ENCODE data around the gene SLC36A1. TPM values are rescaled to one million over a fixed set of nuclear protein-coding genes. Genes with fewer than 3 reads are reported as not detected.

The SLC36A1 gene
- total RNA-seq, 1 experiment from 2014 or later: 15.0 TPM

- no peak overlapping the region for H2BK5ac ChIP-seq (ENCODE audit: insufficient read length, low read length)
- no peak overlapping the region for H2BK120ac ChIP-seq (ENCODE audit: low read depth, low read length, poor library complexity, severe bottlenecking)
- H3K4me2 ChIP-seq (ENCODE audit: insufficient read depth, insufficient read length, low read length): no peak overlapping the region
- H2BK15ac ChIP-seq (ENCODE audit: low read depth, low read length): no peak overlapping the region
- H3K56ac ChIP-seq (ENCODE audit: insufficient read length, low read depth, low read length): no peak overlapping the region
- no peaks in the 10 kb centered on the region for H3K27me3 ChIP-seq (ENCODE audit: insufficient read depth, low read length)
- H3K23me2 ChIP-seq (ENCODE audit: insufficient read length, low read depth, low read length, poor library complexity, severe bottlenecking): no peaks in the 10 kb centered on the region
- H2BK20ac ChIP-seq (ENCODE audit: low read depth, low read length, poor library complexity, severe bottlenecking): no peak overlapping the region
- H3K14ac ChIP-seq (ENCODE audit: insufficient read depth, low read length): no peak overlapping the region
- no peak overlapping the region for H3K9ac ChIP-seq (ENCODE audit: extremely low read depth, insufficient read length, low read length)
- H4K91ac ChIP-seq (ENCODE audit: insufficient read length, low read depth, low read length): no peak overlapping the region
- no peaks in the 10 kb centered on the region; the same call in 1 of the 2 replicates for H3K4me1 ChIP-seq (ENCODE audit: insufficient read depth, low read length)
- Mint-ChIP-seq H3K4me3 (no peak overlapping the region), H3K4me1 (peaks cover 31 to 37% of the 10 kb centered on the region in 2 experiments), H3K9me3 (no peaks in the 10 kb centered on the region), H3K27ac (no peak overlapping the region), H3K27me3 (ENCODE audit: low read depth) (no peaks in the 10 kb centered on the region; the same call in 1 of the 2 replicates), H3K36me3 (ENCODE audit: insufficient read depth in 1 of 3, low read depth in 3 of 3) (peaks cover 0 to 2% (median 0%) of the 10 kb centered on the region in 3 experiments; a peak in 2 of 7 replicates)
- H3K4ac ChIP-seq (ENCODE audit: low read depth, low read length): no peak overlapping the region
- no peak overlapping the region for H3T11ph ChIP-seq (ENCODE audit: low read length)
- TF ChIP-seq CTCF (conservative IDR thresholded peaks at IDR 0.05): peak; percentile 28; the same call in 1 of the 3 replicates
- no peak overlapping the region for H4K5ac ChIP-seq (ENCODE audit: insufficient read length, low read depth, low read length)
- no peak overlapping the region for H2AFZ ChIP-seq (ENCODE audit: low read length)
- no peaks in the 10 kb centered on the region for H3K79me1 ChIP-seq (ENCODE audit: insufficient read depth, low read depth, low read length, poor library complexity, severe bottlenecking)
- WGBS (ENCODE audit: extremely low coverage, insufficient read length, low lambda C conversion rate): no CpG with 5 or more reads among the region's 2 CpGs
- H3K79me2 ChIP-seq (ENCODE audit: insufficient read depth, low read length): no peaks in the 10 kb centered on the region
- no peaks in the 10 kb centered on the region for H3K9me3 ChIP-seq (ENCODE audit: control insufficient read depth, low read depth, low read length)
- no peak for DNase-seq
- H3K27ac ChIP-seq (ENCODE audit: insufficient read length, low read depth, low read length): no peak overlapping the region
- H4K8ac ChIP-seq (replicated peaks; ENCODE audit: insufficient read length, low read depth, low read length): no peak overlapping the region
- no peak overlapping the region for H2AK5ac ChIP-seq (ENCODE audit: insufficient read length, low read length)
- no peaks in the 10 kb centered on the region for H4K20me1 ChIP-seq (ENCODE audit: control insufficient read depth, insufficient read depth, insufficient read length)
- H3K18ac ChIP-seq (ENCODE audit: insufficient read length, low read depth, low read length): no peak overlapping the region
- no peak overlapping the region for H2BK12ac ChIP-seq (ENCODE audit: insufficient read length, low read depth, low read length)
- H3K23ac ChIP-seq (ENCODE audit: insufficient read length, low read depth, low read length): no peak overlapping the region
Observed at GRCh38 chr5:151427258-151427657, 20.1 kb upstream of the SLC36A1 start.

Measured in H9 (cell line).